ENCODE measurements around the gene ERC1.
"Not testable (repeated sequence)": the region's sequence is repeated elsewhere in the genome, so short reads cannot be mapped to it uniquely, and the experiment has no call there.

Gene ERC1

GRCh38 chr12:981961-982360 lies 9.1 kb upstream of the ERC1 start:
- no peak for DNase-seq (ENCODE audit: low read depth, low spot score)

GRCh38 chr12:988646-989045 lies 2.4 kb upstream of the ERC1 start:
- no peak for DNase-seq (ENCODE audit: low read depth, low spot score)

- DNase-seq (ENCODE audit: low read depth, low spot score) = no peak
Observed at GRCh38 chr12:989051-989450, 2.0 kb upstream of the ERC1 start.

- DNase-seq (ENCODE audit: low read depth, low spot score) = peak; percentile 47
Observed at GRCh38 chr12:989751-990660, 1.0 kb upstream of the ERC1 start.

GRCh38 chr12:991350-992333 lies 619 bp downstream of the ERC1 start:
- DNase-seq (ENCODE audit: low read depth, low spot score) = peak; percentile 79

- DNase-seq (ENCODE audit: low read depth, low spot score) = no peak
Observed at GRCh38 chr12:992647-993046, 1.6 kb downstream of the ERC1 start.

- DNase-seq (ENCODE audit: low read depth, low spot score) = no peak
Observed at GRCh38 chr12:996881-997280, 5.9 kb downstream of the ERC1 start.

GRCh38 chr12:997505-997904 lies 6.5 kb downstream of the ERC1 start:
- DNase-seq (ENCODE audit: low read depth, low spot score) = no peak

GRCh38 chr12:998020-998874 lies 7.2 kb downstream of the ERC1 start:
- DNase-seq (ENCODE audit: low read depth, low spot score) = no peak

GRCh38 chr12:999736-1000135 lies 8.7 kb downstream of the ERC1 start:
- not testable (repeated sequence) for DNase-seq (ENCODE audit: low read depth, low spot score)

- no peak for DNase-seq (ENCODE audit: low read depth, low spot score)
Observed at GRCh38 chr12:1001507-1001906, 10.5 kb downstream of the ERC1 start.

GRCh38 chr12:1003600-1004271 lies 12.7 kb downstream of the ERC1 start:
- DNase-seq (ENCODE audit: low read depth, low spot score) = no peak

GRCh38 chr12:1006255-1006654 lies 15.2 kb downstream of the ERC1 start:
- DNase-seq (ENCODE audit: low read depth, low spot score) = no peak

GRCh38 chr12:1007276-1007675 lies 16.3 kb downstream of the ERC1 start:
- DNase-seq (ENCODE audit: low read depth, low spot score) = no peak

- no peak for DNase-seq (ENCODE audit: low read depth, low spot score)
Observed at GRCh38 chr12:1007994-1008393, 17.0 kb downstream of the ERC1 start.

GRCh38 chr12:1011091-1011490 lies 20.1 kb downstream of the ERC1 start:
- no peak for DNase-seq (ENCODE audit: low read depth, low spot score)

GRCh38 chr12:1013618-1014489 lies 22.8 kb downstream of the ERC1 start:
- DNase-seq (ENCODE audit: low read depth, low spot score) = no peak

GRCh38 chr12:1019283-1019682 lies 28.3 kb downstream of the ERC1 start:
- DNase-seq (ENCODE audit: low read depth, low spot score) = no peak

- no peak for DNase-seq (ENCODE audit: low read depth, low spot score)
Observed at GRCh38 chr12:1020389-1020788, 29.4 kb downstream of the ERC1 start.

Data from ELF-1 (cell line).